Inferior parietal cortex (tissue), 1 donor: Measurements from ENCODE around the gene GYPB.
"Not testable (repeated sequence)": the region's sequence is repeated elsewhere in the genome, so short reads cannot be mapped to it uniquely, and the experiment has no call there.

Experiments
- DNase-seq: peaks from one replicate; pipeline ENCODE4 v3.0.0-alpha.2; 2016; ENCODE audit errors: extremely low spot score

The GYPB gene

DNA sequence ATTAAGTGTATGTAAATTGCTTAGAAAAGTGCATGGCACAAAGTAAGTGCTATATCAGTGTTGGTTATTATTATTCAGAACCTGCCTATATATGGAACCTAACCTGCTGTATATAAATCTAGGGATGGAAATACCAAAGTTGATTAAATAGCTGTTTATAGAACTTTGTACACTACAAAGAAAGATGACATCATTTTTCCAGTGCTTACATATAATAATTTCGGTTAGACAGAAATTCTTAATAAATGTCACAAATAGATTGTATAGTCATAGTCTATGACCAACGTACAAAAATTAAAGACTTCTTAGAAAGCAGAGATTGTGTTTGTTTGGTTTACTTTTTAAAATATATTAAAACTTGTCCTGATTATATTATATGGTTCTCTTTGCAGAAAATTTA lies 4.4 kb downstream of the GYPB start:
- DNase-seq: no peak

DNA sequence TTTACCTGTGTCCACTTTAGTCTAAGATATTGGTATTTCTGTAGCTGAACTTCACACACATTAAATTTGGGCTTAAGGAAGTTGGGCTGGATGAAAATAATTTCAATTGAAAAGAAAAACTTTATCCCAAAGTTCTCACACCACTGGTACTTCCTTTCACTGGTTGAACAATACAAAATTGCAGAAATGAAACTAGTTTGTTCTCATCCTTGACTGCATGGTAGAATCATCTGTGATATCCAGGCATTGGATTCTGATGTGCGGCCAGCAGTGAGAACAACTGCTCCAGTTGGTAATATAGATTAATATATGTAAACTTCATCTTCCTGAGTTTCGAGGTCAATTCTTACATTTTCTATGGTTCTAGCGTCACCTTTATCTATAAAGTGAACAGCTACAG lies 10.6 kb downstream of the GYPB start:
- not testable (repeated sequence) for DNase-seq

DNA sequence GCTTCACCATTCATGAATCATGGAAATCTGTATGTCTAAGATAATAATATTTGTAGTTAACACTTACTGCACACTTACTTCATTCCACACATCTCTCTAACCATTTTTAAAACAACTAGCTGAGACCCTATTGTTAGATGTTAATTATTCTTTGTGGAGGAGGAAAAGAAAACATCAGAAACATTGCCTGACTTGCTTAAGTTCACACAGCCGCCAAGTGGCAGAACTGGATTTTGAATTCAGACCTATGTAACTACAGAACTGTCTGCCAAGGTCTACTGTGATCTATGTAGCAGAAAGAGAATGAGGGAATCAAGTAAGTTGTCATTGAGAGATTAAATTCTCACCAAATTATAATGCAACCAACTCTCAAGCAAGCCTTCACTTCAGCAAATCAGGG lies 11.2 kb downstream of the GYPB start:
- DNase-seq: not testable (repeated sequence)

DNA sequence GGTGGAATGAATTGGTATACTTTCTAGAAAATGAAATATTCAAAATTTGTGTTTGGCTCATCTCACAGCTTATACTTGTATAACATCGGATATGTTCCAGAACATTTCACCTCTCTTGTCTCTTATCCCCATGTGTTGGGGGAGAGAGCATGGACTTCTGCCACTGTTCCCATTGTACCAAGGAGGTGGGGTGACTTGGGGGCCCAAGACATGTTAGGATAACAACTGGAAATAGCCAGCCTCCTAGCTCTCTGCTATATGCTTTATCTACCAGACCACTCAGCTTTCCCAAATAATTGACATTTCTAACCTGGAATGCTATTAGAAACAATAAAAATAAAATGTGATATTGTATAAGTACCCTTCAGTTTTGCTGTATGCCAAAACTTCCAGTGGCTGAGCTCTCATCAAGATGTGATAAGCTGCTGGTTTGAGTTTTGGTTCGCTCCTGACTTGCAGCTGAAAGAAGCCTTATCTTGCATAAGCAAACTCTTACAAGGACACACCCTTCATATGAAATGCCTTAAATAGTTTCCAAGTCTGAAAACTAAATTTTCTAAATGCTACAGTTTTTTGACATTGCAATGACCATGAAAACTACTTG lies 12.9 kb downstream of the GYPB start:
- DNase-seq: not testable (repeated sequence)

DNA sequence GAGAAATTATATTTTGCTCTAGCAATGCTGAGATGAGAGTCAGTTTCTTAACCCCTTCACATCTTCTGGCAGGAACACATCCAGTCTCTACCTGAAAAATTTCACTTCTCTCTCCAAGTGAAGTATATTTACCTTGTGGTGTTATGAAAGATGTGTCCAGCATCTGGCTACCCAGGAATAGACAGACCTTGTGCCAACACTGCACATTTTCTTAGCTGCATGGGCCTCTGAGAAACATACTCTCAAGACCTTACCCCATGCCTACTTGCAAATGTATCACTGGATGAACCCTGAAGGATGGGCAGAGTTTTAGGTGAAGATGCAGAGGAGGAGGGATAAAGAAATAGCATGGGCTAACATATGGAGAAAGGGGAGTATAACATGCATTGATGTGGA lies 13.6 kb downstream of the GYPB start:
- DNase-seq: not testable (repeated sequence)

DNA sequence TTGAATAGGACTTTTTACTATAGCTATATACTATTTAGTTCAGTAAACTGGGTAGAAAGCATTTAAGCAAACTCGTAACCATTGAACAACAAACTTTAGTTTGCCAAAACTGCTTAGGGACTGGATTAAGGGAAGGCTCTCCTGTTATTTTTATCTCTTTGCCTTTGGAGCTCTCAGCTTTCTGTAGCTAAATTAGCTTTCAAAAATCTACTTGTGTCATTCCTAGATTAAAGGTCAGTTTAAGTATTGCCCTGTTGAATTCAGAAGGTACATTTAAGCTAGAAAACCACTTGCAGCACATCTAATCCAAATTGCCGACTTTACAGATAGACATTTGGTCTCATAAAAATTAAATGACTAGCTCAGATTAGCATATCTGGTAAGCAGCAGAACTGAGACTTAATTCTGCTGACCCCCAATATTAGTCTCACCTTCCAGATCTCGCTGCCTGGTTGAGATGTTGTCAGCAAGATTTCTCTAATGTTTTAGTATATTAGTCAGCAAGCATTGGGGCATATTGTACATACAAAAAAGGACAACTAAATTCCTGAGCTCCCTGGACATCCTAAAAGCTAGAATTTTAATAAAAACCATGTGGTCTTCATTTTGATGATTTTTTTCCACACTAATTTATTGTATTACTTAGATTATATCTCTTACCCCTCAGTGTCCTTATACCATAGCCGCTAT lies 14.2 kb downstream of the GYPB start:
- not testable (repeated sequence) for DNase-seq

DNA sequence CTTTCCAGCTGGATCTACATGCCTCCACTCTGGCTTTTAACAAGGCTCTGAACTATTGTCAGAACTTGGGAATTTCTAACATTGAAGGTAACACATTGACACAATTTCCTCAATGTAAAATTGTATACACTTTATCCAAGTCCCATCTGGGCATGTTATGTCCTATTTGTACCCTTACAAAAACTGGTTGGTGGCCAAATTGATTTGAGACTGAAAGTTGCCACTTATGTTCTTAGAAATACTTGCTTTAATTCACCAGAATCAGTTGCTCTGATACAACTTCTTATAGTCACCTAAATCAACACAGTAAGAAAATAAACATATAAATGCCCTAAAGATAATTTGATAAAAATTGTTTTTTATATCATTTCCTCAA lies 15.3 kb downstream of the GYPB start:
- DNase-seq: not testable (repeated sequence)

DNA sequence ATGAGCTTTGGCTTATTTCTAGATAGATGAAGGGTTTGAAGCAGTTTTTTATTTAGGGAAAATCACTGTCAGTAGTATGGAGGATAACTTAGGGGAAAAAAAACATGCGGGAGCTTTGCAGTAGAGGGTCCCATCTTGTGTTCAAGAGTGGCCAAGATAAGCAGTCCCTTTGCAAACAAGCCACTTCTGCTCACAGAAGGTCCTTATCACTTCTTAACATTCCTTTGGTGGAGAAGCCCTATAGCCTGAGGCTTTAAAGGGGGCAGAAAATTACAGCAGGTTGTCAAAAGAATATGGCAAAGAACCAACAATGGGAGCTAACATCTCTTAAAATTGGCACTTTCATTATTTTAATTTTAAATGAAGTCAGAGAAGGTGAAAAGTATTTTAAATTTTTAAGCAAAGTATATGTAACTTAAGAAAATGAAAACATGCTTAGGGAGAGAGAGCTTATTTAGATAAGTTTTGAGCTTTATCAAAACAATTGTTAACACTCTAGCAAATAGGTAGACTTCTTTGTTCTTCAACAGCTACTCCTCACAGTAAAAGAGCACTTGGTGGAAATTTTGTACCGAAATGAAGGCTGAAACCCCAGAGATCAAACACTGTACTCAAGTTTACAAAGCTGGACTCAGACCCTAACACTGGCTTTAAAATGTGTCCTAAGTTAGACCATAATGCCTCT lies 15.8 kb downstream of the GYPB start:
- not testable (repeated sequence) for DNase-seq

DNA sequence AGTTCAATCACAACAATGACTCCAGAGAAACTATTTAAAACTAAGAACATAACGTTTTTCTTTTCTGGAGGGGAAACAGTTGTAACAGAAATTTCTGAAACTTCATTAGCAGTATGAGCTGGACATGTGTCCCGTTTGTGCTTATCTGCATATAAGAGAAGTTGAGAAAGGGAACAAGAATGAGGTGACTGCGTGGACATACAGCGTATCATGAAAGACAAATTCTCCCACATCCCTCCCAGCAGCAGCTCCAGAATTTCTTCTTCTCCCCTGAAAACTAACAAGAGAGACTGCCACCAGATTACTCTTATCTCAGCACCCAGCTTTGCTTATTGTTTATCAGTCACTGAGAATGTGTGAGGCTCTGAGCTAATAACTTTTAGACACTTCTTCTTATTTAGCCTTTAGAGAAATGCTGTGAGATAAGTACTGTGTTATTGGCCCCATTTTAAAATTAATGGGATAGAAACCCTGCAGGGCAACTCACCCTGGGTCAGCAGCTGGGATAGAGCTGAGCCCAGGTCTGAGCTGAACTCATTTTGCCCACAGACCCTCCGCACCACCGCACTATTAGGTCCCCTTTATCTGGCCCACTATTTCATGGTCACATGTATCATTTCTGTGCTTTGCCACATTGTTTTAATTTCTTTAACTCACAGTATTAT lies 18.7 kb downstream of the GYPB start:
- not testable (repeated sequence) for DNase-seq

DNA sequence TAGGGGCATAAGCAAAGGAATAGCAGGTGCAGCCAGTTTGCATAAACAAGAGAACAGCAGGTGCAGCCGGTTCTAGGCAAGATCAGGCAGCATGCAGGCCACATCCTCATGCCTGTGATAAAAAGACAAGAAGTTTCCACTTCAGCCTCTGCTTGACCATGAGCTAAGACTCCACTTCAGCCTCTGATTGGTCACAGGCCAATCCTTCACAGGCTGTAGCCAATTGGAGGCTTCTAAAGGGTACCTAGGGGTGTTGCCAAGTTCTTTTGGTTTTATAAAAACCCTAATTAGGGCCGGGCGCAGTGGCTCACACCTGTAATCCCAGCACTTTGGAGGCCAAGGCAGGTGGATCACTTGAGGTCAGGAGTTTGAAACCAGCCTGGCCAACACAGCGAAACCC lies 23.0 kb downstream of the GYPB start:
- not testable (repeated sequence) for DNase-seq

DNA sequence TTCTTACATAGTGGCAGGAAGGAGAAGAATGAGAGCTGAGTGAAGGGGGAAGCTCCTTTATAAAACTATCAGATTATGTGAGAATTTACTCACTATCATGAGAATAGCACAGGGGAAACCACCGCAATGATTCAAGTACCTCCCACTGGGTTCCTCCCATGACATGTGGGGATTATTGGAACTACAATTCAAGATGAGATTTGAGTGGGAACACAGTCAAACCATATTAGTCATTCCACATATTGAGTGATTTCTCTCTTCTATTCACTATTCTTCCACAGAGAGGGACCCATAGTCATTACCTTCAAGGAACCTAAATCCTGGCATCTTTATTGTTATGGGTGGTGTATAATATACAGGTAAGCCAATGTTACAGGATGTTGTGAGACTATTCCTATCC lies 27.4 kb downstream of the GYPB start:
- not testable (repeated sequence) for DNase-seq

DNA sequence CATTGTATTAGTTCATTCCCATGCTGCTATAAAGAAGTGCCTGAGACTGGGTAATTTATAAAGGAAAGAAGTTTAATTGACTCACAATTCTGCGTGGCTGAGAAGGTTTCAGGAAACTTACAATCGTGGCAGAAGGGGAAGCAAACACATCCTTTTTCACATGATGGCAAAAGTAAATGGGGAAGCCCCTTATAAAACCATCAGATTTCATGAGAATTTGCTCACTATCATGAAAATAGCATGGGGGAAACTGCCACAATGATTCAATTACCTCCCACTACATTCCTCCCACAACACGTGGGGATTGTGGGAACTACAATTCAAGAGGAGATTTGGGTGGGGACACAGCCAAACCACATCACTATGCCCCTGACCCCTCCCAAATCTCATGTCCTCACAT lies 28.5 kb downstream of the GYPB start:
- not testable (repeated sequence) for DNase-seq

DNA sequence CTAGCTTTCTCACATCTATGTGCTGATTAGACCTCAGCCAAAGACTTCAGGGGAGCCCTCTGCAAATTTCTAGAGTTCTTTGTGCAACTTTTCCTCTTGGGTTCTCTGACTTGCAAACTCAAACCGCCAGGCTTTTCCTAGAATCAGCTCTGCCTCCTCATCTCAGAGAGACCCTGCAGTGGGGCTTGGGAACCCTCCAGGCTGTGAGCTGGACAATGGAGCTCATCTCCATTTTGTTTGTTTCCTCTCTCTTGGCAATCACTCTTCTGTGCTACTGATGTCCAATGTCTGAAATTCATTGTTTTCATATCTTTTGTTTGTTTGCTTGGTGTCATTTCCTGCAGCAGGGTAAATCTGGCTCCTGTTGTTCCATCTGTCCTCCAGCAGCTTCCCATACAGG lies 33.0 kb downstream of the GYPB start:
- no peak for DNase-seq

DNA sequence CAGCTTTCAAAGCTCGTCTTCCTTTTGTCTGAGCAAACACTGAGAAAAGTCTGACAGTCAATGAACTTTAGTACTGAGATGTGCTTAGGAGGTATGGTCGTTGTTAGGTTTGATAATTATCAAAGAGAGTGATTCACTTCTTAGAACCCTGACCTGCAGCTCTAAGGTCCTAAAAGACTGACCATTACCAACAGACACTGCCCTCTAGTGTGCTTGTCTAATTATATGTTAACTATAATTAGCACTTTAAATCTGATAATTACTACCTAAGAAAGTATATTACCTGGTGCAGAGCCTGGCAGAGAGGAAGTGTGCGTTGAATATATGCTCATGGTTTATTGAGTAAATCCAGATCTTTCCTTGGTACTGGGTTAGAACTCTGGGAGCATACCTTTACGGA lies 38.4 kb downstream of the GYPB start:
- DNase-seq: not testable (repeated sequence)

DNA sequence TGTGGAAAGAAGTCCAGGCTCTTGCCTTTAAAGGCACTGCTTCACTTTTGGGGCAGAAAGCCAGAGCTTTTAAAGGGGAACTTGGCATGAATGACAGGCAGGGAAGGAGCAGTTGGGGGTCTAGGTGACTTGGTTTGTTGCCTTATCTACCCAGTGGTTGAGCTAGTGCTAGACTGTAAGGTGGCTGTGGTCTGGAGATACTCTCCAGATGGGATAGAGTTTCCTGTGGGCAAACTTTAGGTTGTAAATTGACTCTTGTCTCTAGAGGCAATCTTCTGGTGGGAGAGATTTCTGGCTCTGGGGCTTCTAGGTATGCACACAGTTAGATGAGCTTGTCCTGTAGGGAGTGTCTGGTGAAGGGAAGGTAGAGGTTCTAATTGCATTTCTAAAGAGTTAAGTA lies 43.7 kb downstream of the GYPB start:
- not testable (repeated sequence) for DNase-seq

DNA sequence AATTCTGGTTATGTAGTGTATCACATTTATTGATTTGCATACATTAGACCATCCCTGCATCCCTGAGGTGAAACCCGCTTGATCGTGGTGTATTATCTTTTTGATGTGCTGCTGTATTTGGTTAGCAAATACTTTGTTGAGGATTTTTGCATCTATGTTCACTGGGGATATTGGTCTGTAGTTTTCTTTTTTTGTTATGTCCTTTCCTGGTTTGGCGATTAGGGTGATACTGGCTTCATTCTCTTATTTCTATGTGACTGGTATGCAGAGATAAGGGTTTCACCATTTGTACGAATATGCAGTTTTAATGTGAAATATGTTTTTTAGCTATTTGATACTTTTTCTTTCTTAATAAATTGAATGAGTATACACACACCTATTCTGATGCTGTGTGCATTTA lies 45.2 kb downstream of the GYPB start:
- not testable (repeated sequence) for DNase-seq

DNA sequence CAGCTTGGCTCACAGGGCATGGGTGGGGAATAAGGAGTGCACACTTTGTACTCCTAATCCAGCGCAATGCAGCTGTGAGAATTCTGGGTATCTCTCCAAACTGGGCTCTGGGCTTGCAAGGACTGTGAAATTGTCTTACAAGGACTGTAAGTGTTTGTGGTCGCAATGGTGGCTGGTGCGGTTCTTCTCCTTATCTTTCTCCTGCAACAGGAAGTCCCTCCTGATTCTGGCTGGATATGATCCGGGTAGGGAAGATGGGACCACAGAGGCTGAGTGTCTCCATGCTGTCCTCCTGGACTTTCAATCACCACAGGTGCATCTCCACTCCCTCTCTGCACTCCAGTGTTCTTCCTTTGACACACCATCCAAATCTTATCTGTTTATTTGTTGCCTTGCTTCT lies 58.1 kb downstream of the GYPB start:
- no peak for DNase-seq

DNA sequence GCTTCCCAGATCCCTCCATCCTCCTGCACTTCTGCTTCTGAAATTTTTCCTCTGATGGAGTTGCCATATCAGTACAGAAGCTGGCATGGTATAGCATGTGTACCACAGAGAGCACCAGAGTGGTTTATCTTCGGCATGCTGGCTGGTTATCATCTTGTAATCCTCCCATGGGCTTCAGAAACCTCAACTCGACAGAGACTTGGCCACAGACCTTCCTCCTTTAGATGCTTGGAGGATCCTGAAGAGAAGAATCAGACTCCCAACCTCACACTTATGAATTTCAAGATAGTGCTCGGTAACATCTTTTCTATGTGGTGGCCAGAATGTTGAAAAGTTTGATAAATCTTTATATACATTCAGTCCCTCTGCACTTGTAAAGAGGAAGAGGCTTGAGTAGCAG lies 63.9 kb downstream of the GYPB start:
- DNase-seq: not testable (repeated sequence)

DNA sequence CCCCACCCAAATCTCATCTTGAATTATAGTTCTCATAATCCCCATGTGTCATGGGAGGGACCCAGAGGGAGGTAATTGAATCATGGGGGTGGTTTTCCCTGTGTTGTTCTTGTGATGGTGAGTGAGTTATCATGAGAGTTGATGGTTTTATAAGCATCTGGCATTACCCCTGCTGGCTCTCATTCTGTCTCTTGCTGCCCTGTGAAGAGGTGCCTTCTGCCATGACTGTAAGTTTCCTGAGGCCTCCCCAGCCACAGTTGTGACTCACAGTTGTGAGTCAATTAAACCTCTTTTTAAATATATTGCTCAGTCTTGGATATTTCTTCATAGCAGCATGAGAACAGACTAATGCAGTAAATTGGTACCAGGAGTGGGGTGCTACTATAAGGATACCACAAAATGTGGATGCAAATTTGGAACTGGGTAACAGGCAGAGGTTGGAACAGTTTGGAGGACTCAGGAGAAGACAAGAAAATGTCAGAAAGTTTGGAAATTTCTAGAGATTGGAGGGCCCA lies 67.7 kb downstream of the GYPB start:
- DNase-seq: not testable (repeated sequence)

DNA sequence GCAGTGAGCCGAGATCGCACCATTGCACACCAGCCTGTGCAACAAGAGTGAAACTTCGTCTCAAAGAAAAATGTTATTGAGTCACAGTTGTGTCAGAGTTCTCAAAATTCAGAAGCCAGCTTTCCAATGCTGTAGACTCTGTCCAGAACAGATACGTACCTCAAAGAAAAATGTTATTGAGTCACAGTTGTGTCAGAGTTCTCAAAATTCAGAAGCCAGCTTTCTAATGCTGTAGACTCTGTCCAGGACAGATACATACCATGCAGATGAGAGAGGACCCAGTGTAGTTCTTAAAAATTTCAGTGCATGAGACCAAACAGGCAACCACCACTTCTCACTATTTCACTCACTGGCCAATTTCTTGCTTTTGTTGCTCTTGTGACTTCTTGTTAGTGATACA lies 68.2 kb downstream of the GYPB start:
- DNase-seq: not testable (repeated sequence)

DNA sequence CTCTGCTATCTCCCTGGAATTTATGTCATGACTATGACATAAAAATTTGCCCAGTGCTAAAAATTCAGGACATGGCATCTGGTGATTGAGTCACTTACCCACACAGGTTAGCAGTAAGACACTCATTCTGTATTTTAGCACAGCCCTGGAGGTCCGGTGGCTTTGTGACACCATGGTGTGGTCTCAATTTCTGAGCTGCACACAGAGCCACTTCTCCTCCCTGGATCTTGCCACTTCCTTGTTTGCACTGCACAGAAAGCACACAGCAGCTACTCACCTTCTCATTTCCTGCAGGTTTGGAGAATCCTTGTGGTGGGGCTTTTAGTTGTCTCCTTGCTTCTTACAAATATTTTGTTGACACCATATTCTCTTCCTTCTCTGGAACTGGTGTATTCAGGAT lies 69.0 kb downstream of the GYPB start:
- DNase-seq: not testable (repeated sequence)

DNA sequence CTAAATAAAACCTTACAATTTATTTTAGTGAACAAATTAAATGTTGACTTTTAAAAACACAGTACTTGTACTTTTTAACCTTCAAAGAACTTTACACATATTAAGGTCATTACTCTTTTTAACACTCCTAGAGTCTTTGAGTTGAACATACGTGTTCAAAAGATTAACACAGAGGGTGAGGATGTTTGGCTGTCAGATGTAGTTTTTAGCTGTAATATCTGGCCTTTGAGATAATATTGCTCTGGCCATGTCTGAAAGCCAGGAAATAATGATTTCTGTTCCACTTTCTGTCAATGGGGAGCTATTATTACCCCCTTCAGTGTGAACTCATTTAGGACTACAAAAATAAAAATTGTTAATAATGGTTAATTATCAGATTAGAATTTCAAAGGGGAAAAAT lies 71.7 kb downstream of the GYPB start:
- not testable (repeated sequence) for DNase-seq
